PC-3 (cell line): ENCODE measurements around the gene PPP2R5A.

Source experiments
- CTCF ChIP-seq: fragments of 300-600 bp; sonication (generic); conservative IDR thresholded peaks from 2 replicates; pipeline ENCODE4 v1.5.1; 2017; ENCODE audit warnings: antibody characterized with exemption, low read depth, mild to moderate bottlenecking, low read length
- EZH2 ChIP-seq: fragments of 300-600 bp; sonication (generic); IDR thresholded peaks from one replicate; pipeline ENCODE4 v1.6.1; 2017; ENCODE audit warnings: antibody characterized with exemption, mild to moderate bottlenecking, low read length; ENCODE audit not compliant: unreplicated experiment

- TF ChIP-seq CTCF = no peak
- no peak for TF ChIP-seq EZH2
Observed at GRCh38 chr1:212388985-212389716, 103.9 kb downstream of the PPP2R5A start.
